ENCODE data around the gene RBM46.
A peak's percentile ranks its signal among the peaks of the same experiment; 100 is the strongest.

RBM46 gene

GRCh38 chr4:154781126-154781982 lies at the start of gene RBM46:
Gene RBM46 (plus strand): TSS chr4:154781272. CDS start chr4:154796753, 15,481 bp downstream.
- no peak for DNase-seq

- DNase-seq, result no peak
Observed at GRCh38 chr4:154731756-154732155, 49.3 kb upstream of the RBM46 start.

DNA sequence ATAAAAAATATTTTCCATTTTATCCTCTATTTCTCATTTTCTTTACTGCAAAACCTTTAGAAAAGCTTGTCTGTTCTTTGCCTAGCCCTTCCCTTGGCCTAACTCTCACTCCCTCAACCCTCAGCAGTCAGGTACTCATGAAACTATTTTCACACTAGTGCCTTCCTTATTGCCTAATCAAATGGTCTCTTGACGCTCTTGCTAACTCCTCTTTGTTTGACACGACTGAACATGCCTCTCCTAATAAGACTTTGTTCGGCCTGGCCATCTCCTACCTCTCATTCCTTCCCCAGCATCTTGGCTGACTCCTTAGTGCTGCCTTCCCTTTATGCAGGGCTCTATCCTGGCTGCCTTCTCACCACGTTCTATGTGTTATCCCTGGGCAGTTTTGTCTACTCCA lies 48.4 kb upstream of the RBM46 start:
- no peak for DNase-seq

DNA sequence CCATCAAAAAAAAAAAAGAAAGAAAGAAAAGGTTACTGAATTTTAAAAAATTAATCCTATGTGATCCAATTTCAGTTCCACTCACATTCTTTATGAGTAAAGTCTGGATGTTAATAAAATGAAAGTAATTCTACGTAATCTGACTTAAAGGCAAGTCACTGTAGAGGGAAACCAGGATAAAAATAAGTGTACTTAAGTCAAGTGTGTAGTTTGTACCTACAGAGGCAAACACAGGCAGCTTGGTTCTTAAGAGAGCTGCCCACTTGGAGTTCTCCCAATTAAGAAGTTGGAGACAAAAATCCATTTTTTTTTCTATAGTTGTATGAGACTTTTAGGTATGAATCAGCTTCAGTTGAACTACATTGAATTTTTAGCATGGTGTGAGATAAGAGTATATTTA lies 44.3 kb upstream of the RBM46 start:
- DNase-seq, result no peak

GRCh38 chr4:154738426-154738825 lies 42.6 kb upstream of the RBM46 start:
- DNase-seq, result no peak

DNA sequence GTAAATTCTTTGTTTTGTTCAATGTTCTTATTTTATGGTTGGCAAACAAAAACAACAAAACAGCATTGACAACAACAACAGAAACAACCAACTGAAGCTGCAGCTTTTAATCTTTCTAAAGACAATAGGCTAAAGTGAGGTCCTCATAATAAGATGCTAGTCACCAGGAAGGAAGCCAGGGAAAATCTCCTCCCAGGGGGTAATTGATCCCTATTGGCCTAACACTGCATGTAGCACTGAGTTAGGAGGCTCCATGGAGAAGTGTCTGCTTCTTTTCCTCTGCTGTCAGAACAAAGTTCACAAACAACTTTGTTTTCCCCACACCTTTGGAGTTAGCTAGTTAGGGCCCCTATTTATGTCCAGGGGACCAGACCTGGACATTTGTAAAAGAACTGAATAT lies 42.0 kb upstream of the RBM46 start:
- no peak for DNase-seq

GRCh38 chr4:154740462-154740861 lies 40.6 kb upstream of the RBM46 start:
- no peak for DNase-seq

GRCh38 chr4:154741131-154741665 lies 39.9 kb upstream of the RBM46 start:
- no peak for DNase-seq

GRCh38 chr4:154741922-154742850 lies 38.9 kb upstream of the RBM46 start:
- no peak for DNase-seq

GRCh38 chr4:154743683-154744340 lies 37.3 kb upstream of the RBM46 start, which contains the start of gene LRAT:
Gene LRAT (plus strand): TSS chr4:154744000. CDS start chr4:154744327, 327 bp downstream.
- DNase-seq, result peak; percentile 6

- DNase-seq, result no peak
Observed at GRCh38 chr4:154744341-154744926, 36.6 kb upstream of the RBM46 start.

GRCh38 chr4:154757713-154758112 lies 23.4 kb upstream of the RBM46 start:
- no peak for DNase-seq

DNA sequence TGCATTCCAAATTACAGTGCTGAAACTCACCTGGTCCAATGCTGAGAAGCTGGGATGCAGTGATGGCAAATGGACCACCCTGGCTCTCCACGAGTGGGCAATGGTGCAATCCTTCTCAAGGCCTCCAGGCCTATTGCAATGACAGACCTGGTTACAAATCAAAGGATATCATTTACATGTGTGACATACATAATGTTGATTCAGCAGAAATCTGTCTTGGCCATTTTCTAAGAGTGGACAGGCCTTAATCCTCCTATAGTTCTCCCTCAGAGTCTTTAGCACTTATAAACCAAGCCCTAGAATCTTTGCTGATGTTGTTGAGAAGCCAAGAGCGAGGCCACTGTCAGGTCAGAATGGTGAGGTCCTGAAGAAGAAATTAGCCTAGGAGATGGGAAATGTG lies 20.2 kb upstream of the RBM46 start:
- DNase-seq, result no peak

- DNase-seq, result no peak
Observed at GRCh38 chr4:154778264-154778663, 2.8 kb upstream of the RBM46 start.

DNA sequence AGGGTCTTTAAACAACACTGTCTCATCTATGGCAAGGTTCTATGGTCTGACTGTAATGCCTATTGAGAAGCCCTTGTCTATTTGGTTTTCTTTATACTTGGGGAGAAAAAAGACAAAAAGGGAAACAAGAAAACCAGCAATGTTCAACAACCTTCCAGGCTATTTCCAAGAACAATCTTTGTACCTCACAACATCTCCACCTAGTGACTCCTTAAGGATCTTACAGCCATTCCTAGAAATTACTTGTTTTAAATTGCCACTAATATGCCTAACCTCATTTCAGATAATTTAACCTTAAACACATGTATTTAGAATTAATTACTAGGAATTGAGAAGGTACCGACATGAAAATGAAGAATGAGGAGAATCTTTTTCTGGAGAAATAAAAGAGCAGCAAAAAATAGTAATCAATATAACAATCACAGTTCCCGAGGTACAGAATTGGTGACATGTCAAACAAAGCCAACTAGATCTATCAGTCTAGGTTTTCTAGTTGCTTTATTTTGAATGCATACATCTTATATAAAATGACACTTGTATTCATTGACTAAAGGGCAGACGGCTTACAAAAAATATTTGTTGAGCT lies 1.6 kb upstream of the RBM46 start:
- no peak for DNase-seq

DNA sequence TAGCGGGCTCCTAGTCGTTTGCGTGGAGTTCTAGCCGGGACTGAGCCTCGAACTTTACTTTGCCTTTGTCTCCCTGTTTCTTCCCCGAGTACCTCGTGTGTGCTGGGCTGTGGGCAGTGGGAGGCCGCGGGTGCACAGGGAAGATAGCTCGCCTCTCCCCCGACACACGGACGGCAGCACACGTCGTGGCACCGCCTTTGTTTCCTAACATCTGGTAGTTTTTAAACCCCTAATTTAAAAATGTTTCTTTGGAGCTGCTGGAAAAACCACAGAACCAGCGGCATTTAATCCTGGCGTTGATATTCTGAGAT lies 866 bp downstream of the RBM46 start:
- DNase-seq, result no peak

- no peak for DNase-seq
Observed at GRCh38 chr4:154807042-154807630, 26.1 kb downstream of the RBM46 start.

DNA sequence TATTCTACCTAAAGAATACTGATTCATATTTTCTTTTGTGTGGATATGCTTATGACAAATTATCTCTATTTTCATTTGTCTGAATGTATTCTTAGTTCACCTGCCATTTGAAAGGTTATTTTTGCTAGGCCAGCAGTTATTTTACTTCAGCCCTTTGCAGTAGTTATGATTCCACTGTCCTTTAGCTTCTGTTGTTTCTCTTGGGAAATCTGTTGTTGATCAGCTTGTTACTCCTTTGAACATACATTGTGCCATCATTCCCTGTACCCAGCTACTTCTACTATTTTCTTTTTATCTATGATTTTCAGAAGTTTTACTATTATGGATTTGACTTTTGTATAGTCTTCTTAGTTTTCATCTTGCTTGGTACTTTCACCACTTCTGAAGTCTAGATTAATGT lies 37.2 kb downstream of the RBM46 start:
- DNase-seq, result no peak

GRCh38 chr4:154822775-154823174 lies 41.7 kb downstream of the RBM46 start:
- no peak for DNase-seq

DNA sequence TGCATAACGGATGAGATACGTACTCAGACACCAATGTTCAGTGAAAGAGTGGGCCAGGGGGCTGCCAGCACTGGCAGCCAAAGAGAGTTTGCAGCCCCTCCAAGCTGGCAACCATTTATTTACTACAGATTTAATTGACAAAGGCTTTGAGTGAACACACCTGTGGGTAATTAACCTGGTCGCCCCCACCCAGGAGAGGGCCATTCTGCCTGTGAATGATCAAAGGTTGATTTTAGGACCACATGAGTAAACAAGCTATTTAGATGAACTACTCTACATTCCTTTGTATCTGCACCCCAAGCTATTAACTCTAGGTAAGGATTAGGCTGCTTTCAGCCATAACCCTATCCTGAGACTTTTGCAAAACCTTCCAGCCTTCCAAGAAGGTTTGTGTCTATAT lies 55.0 kb downstream of the RBM46 start:
- no peak for DNase-seq

DNA sequence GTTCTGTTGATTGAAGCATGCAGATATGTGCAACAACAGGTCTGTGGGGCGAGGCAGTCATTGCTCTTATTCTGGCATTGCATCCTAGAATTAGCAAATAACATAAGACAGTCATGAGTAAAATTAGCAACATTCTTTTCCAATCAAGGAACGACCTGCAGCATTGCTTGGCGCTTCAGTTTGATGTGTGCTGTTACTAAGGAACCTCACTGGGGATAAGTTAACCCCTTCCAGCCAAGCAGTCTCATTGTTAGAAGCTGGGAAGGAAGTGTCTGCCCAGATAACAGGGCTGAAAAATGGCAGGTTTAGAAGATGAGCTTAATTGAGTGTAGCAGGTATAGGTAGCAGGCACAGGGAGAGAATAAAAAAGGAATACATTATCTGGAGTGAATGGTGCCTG lies 55.4 kb downstream of the RBM46 start:
- no peak for DNase-seq

DNA sequence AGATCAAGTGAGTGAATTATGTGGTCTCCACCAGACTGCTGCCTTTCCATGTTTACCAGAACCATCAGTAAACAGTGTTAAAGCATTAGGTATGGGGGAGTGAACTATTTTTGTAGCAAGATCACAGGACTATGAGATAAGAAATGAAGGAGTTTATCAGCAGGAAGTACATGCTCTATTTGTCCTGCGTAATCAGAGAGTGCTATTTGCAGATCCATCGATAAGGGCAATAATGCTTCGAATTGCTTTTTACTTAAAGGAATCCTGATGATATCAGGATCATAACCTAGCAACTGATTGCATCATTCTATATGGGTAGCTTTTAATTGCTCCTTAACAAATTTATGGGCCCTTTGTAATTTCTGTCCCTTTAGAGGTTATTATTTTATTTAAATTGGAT lies 57.1 kb downstream of the RBM46 start:
- DNase-seq, result no peak

All from CD4-positive, alpha-beta T cell treated with Interleukin-4 for 4 hours (primary cell).